GM10266 (cell line): ENCODE results near the gene RGS6.

ENCODE experiments used
- DNase-seq: peaks from one replicate; pipeline ENCODE4 v3.0.0; 2012; ENCODE audit errors: extremely low spot score
- TF ChIP-seq, protein P1 (sequence below): IDR thresholded peaks from 2 replicates; pipeline ENCODE4 v1.5.1; 2012; ENCODE audit warnings: mild to moderate bottlenecking, low read depth; ENCODE audit not compliant: control insufficient read depth, insufficient read depth; ENCODE audit errors: missing control alignments

The RGS6 gene

DNA sequence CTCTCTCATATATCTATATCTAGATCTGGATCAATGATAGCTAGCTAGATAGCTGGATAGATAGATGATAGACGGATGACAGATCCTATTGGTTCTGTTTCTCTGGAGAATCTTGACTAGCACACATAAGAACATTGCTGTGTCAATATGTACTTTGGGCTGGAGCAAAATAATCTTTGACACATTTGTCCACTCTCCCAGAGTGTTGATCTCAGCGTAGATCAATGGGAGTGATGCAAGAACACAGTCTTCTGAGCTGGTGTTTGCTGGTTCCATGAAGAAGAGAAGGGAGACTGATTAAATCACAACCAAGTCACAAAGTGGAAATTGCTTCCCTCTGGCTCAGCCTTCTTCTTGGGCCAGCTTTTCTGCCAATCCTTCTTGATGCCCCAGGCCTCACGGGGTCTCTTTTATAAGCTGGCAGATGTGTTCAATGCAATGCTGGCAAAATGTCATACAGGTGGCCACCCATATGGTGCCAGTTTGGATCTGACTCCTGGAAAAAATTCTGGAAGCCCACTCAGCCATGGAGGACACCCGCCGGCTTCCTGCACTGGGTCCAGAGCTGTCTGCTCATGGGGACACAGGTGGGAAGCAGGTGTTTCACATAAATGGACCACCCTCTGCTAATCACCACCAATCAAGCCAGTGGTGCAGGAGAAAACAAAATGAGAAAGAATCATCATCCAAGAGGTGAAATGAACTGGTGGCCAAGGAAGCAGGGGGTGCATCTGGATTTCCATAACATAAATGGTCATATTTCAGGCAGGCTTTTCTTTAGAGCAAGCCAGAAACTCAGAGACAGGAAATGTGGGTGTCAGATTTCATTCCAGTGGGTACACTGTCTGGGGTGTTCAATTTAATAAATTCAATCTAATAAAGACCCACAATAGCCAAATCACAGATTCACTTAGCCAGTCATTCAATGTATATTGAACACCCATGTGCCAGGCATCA is 651.4 kb downstream of the RGS6 start:
- TF ChIP-seq, protein P1, sequence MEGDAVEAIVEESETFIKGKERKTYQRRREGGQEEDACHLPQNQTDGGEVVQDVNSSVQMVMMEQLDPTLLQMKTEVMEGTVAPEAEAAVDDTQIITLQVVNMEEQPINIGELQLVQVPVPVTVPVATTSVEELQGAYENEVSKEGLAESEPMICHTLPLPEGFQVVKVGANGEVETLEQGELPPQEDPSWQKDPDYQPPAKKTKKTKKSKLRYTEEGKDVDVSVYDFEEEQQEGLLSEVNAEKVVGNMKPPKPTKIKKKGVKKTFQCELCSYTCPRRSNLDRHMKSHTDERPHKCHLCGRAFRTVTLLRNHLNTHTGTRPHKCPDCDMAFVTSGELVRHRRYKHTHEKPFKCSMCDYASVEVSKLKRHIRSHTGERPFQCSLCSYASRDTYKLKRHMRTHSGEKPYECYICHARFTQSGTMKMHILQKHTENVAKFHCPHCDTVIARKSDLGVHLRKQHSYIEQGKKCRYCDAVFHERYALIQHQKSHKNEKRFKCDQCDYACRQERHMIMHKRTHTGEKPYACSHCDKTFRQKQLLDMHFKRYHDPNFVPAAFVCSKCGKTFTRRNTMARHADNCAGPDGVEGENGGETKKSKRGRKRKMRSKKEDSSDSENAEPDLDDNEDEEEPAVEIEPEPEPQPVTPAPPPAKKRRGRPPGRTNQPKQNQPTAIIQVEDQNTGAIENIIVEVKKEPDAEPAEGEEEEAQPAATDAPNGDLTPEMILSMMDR = no peak
- DNase-seq = no peak

DNA sequence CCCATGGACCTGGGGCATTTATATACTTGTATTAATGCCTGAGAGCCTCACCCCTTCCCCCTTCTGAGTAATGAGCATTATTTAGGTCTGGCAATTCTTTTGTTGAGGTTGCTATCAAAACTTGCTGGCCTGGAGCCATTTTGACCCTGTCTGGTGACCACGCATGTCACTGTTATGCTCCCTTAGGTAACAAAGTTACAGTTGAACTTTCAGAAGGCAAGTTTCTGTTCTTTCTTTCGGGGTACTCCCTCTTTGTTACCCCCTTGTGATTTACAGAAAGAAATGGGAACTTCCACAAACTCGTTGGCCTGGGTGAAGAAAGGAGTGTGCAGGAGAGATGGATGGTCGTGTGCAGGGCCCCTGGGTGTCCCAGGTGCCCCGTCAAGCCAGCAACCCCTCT is 656.3 kb downstream of the RGS6 start:
- TF ChIP-seq, protein P1 = no peak
- DNase-seq = no peak

DNA sequence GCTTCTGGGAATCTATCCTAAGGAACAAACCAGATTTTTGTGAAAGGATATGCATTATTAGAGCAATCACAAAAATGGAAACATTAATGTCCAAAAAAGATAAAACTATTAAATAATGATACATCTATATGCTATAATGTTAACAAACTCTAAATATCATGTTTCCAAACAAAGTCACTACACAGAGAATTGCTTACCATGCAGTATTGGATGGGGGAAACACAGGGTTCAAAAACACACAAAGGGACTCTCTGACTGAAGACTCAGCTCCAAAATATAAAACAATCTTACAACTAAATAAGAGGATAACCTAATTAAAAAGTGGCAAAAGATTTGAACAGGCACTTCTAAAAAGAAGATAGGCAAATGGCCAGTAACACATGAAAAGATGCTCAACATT is 657.4 kb downstream of the RGS6 start:
- no peak for DNase-seq
- TF ChIP-seq, protein P1 = no peak

DNA sequence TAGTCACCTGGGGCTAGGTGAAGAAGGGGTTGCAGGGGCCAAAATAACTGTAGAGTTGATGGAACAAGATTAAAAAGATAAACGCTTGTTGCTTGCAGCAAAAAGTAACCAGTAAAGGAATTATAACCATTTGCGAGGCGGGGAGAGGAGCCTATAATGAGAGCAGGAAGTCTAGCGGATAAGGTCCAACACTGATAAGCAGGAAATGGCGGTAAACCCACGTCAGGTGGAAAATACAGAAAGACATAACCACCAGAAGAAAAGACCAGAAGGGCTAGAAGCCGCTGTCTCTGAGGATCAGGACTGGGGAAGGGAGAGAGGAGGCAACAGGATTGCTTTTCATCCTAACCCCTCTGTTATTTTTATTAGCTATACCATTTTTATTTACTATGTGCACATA is 658.3 kb downstream of the RGS6 start:
- no peak for DNase-seq

DNA sequence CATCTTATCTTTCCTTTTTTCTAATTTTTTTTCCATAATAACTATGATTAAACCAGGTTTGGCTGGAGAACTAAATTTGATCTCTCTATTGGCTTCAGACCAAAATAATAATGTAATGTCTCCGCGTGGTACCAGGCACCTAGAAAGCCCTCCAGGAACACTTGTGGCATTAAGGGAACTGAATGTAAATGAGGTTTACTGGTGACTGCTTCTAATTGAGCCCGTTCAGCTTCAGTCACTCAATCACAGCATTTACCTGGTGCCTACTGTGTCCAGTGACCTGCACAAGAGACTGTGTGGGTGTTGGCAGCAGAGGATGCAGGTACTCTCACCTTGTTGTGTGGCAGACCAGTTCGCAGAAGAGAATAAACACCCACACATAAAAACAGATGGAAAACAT is 659.2 kb downstream of the RGS6 start:
- TF ChIP-seq, protein P1 = no peak
- DNase-seq = no peak

More for the DNA sequence above, 658.3 kb downstream of the RGS6 start:
- TF ChIP-seq, protein P1 = no peak

DNA sequence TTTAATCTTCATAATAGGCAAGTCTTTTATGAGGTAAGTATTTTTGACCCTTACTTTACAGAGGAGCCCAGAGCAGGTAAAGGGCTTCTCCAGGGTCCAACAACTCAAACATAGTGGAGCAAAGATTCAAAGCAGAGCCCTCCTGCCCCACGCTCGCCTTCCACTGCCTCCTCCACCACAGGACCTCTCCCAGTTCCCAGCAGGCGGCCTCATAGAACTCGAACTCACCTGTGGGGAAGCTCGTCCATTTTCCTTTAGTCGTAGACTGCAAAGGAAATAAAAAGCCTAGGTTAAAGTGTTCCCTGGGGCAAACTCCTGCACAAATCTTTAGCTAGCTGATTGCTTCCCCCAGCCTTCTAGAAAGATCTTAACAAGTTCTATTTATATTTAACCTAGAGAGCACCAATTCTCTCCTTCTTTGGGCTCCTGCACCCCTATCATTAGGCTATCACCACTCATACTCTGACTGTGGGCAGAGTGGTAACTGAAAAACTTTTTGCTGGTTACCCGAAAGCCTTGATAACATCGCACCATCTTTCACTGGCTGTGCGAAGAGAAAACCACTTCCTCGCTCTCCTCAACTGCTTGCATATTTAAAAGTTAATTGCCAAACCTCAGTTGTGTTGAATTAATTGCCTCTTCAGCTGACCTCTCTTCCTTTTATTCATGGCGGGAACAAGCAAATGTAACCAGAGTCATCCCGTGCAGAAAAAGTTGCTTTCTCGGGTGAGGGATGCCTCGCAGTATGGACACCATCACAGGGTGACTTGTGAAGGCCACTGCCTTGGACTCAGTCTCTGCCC is 662.1 kb downstream of the RGS6 start:
- TF ChIP-seq, protein P1 = no peak
- DNase-seq = no peak
